ENCODE results near the gene KRT76. TPM values are rescaled to one million over a fixed set of nuclear protein-coding genes. Genes with fewer than 3 reads are reported as not detected.
A peak's percentile ranks its signal among the peaks of the same experiment; 100 is the strongest.

Gene KRT76
- total RNA-seq, 1 experiment from 2014 or later = not detected

DNA sequence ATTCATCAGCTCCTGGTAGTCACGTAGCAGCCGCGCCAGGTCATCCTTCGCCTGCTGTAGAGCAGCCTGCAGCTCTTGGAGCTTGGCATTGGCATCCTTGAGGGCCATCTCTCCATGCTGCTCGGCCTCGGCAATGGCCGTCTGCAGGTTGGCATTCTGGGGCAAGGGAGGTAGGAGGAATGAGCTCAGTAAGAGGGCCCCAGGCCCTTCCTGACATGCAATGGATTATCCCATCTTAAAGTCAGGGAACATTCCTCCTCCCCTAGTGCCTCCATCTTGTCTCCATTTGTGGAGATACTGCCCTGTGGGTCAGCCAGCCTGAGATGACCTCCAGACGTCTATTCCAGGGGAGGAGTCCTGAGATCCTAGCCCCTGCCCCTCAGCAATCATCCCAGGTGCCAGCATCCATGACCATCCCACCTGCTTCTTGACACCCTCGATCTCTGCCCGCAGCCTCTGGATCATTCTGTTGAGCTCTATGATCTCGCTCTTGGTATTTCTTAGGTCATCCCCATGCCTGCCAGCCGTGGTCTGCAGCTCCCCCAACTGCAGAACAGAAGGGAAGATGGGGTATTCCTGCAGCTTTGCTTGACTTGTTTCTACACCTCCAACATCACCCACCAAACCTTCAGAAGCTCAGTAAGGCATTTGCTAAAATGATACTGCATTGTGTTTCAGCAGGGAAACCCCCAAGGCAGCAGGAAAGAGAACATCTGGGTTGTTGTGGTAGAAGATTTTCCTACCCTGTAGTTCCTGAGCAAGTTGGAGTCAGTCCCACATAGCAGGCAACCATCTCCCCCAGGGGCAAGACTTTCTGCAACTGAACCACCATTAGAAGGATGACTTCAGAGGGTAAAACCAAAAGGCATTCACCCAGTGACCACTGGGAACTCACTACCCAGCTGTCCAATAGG, 14.4 kb upstream of the KRT76 start:
- Histone ChIP-seq H3K14ac (ENCODE audit: insufficient read depth, low read length) (no peak overlapping the region; the same call in 1 of the 2 replicates), H3K27ac (ENCODE audit: insufficient read length, low read depth, low read length) (no peak overlapping the region), H3T11ph (ENCODE audit: low read length) (no peak overlapping the region), H3K9me3 (ENCODE audit: control insufficient read depth, low read depth, low read length) (no peaks in the 10 kb centered on the region), H3K23me2 (ENCODE audit: insufficient read length, low read depth, low read length, poor library complexity, severe bottlenecking) (no peaks in the 10 kb centered on the region), H3K4me1 (ENCODE audit: insufficient read depth, low read length) (no peaks in the 10 kb centered on the region), H2BK12ac (ENCODE audit: insufficient read length, low read depth, low read length) (no peak overlapping the region), H3K23ac (ENCODE audit: insufficient read length, low read depth, low read length) (no peak overlapping the region), H3K9ac (ENCODE audit: extremely low read depth, insufficient read length, low read length) (no peak overlapping the region), H4K91ac (ENCODE audit: insufficient read length, low read depth, low read length) (no peak overlapping the region), H3K79me1 (ENCODE audit: insufficient read depth, low read depth, low read length, poor library complexity, severe bottlenecking) (no peaks in the 10 kb centered on the region), H2BK5ac (ENCODE audit: insufficient read length, low read length) (no peak overlapping the region), H2AFZ (ENCODE audit: low read length) (no peak overlapping the region), H2BK120ac (ENCODE audit: low read depth, low read length, poor library complexity, severe bottlenecking) (no peak overlapping the region), H3K27me3 (ENCODE audit: insufficient read depth, low read length) (no peaks in the 10 kb centered on the region), H4K8ac (replicated peaks; ENCODE audit: insufficient read length, low read depth, low read length) (no peak overlapping the region), H3K56ac (ENCODE audit: insufficient read length, low read depth, low read length) (no peak overlapping the region), H4K5ac (ENCODE audit: insufficient read length, low read depth, low read length) (no peak overlapping the region), H2AK5ac (ENCODE audit: insufficient read length, low read length) (no peak overlapping the region), H3K4me2 (ENCODE audit: insufficient read depth, insufficient read length, low read length) (no peak overlapping the region), H4K20me1 (ENCODE audit: control insufficient read depth, insufficient read depth, insufficient read length) (no peaks in the 10 kb centered on the region), H3K79me2 (ENCODE audit: insufficient read depth, low read length) (no peaks in the 10 kb centered on the region), H3K18ac (ENCODE audit: insufficient read length, low read depth, low read length) (no peak overlapping the region), H2BK20ac (ENCODE audit: low read depth, low read length, poor library complexity, severe bottlenecking) (no peak overlapping the region), H2BK15ac (ENCODE audit: low read depth, low read length) (no peak overlapping the region), H3K4ac (ENCODE audit: low read depth, low read length) (no peak overlapping the region)
- DNase-seq = no peak
- H3K9me3 Mint-ChIP-seq = no peaks in the 10 kb centered on the region; a peak in 1 of 5 replicates
- WGBS (ENCODE audit: extremely low coverage, insufficient read length, low lambda C conversion rate) = no CpG with 5 or more reads among the region's 12 CpGs
- H3K4me1 Mint-ChIP-seq = peaks cover 3 to 10% of the 10 kb centered on the region in 2 experiments; a peak in 3 of 4 replicates
- H3K27ac Mint-ChIP-seq = no peak overlapping the region
- H3K4me3 Mint-ChIP-seq = no peak overlapping the region
- peaks cover 7% of the 10 kb centered on the region for H3K27me3 Mint-ChIP-seq (ENCODE audit: low read depth)
- TF ChIP-seq CTCF (conservative IDR thresholded peaks at IDR 0.05) = 0 out of 3 replicates have a peak, but pooled peaks have one; percentile 0
- H3K36me3 Mint-ChIP-seq (ENCODE audit: insufficient read depth in 1 of 3, low read depth in 3 of 3) = no peaks in the 10 kb centered on the region

Measured in H9 (cell line).